Stimulated activated naive CD4-positive, alpha-beta T cell (primary cell): ENCODE data around the gene EPHA7.

Source experiments
- DNase-seq, 6 experiments: peaks; one replicate each; lab custom pipeline; 2025; lab: John Stamatoyannopoulos, UW

The EPHA7 gene

GRCh38 chr6:93393554-93394074, 25.7 kb downstream of the EPHA7 start:
- DNase-seq = no peak

GRCh38 chr6:93392797-93393196, 26.6 kb downstream of the EPHA7 start:
- DNase-seq = no peak

DNA sequence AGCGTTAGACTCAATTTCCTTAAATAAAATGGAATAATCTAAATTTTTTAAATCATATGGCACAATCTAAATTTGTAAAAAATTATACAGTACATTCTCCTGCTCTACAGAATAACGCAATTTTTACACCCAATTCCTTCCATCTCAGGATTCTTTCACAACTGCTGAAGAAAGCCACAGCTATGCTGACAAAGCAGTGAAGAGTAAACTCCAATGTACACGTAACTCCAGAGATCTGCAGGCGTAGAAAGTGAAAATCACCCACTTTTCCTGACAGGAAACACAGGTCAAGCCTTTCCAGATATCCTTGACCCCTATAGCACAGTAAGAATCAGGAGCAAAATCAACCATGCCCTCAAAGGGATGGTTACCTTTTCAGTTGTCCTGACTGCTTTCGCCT, 27.4 kb downstream of the EPHA7 start:
- no peak for DNase-seq

GRCh38 chr6:93389192-93389591, 30.2 kb downstream of the EPHA7 start:
- no peak for DNase-seq

- no peak for DNase-seq
Measured at GRCh38 chr6:93388070-93388469, 31.3 kb downstream of the EPHA7 start.

DNA sequence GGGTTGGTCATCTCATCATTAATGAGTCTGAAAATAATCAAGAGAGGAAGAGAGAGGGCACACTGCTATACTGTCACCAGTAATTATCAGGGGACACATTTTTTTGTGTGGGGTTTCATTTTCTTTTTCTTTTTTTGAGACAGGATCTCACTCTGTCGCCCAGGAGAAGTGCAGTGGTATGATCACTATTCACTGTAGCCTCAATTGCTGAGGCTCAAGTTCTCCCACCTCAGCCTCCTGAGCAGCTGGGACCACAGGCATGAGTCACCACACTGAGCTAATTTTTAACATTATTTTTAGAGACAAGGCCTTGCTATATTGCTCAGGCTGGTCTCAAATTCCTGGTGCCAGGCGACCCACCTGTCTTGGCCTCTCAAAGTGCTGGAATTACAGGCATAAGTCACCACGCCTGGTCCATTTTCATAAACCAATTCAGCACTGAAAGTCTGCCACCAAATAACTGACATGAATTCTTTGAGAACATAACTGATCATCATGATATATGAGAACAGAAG, 43.3 kb downstream of the EPHA7 start:
- no peak for DNase-seq

GRCh38 chr6:93373445-93373844, 45.9 kb downstream of the EPHA7 start:
- no peak for DNase-seq

DNA sequence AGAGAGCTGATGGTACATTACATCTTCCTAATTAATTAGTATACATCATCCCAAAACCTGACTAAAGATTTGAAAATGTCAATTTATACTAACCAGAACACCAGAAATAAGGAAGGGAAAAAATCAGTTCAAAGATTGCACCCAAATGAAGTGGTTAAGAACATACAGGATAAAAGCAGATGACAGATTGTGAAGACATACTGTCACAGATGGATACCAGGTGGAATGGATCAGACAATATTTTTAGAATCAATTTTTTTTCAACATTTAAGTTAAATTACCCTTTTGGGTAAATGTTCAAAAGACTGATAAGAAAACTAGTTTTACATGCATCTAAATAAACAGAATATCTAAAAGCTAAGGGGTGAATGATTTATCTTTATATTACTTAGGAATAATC, 47.6 kb downstream of the EPHA7 start:
- no peak for DNase-seq

DNA sequence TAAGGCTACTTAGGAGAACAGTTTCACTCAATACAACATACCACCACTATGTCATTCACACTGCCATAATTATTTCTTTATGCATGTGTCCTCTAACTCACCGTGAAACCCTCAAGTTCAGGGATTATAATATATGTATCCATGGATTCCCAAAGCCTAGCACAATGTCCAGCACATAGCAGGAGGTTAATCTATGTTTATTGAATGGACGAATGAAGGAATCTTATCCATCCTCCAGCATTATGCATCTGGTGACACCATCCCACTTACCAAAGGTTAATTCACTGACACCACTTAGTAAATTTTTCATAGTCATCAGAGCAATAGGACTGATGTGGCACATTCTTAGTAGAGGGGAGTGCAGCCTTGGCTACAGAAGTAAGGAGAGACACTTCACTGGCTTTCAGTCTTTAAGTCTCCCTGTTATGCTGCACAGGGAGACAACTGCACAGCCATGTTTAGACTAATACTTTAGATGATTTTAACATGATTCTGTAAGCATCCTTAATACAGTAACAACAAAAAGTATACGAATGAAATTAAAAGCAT, 49.7 kb downstream of the EPHA7 start:
- DNase-seq = no peak

GRCh38 chr6:93366506-93366905, 52.9 kb downstream of the EPHA7 start:
- no peak for DNase-seq

- no peak for DNase-seq
Measured at GRCh38 chr6:93365445-93365844, 53.9 kb downstream of the EPHA7 start.

GRCh38 chr6:93358435-93358834, 60.9 kb downstream of the EPHA7 start:
- no peak for DNase-seq

- DNase-seq = no peak
Measured at GRCh38 chr6:93352604-93353003, 66.8 kb downstream of the EPHA7 start.

DNA sequence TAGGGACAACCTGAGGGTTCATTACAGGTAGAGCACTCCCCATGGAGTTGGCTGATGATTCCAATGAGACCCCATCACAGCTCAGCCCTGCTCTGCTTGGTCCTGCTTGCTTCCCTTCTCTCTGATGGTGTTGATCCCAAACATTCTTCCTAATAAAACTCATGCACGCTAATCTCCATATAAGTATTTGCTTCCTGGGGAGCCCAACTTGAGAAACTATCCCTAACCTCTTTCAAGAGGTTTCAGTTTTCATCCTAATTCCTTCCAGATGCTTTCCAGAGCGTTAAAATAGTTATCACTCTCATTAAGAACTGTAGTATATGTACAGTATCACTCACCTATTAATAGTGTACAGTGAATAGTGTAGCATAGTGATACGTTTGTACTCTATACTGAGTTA, 68.1 kb downstream of the EPHA7 start:
- no peak for DNase-seq

DNA sequence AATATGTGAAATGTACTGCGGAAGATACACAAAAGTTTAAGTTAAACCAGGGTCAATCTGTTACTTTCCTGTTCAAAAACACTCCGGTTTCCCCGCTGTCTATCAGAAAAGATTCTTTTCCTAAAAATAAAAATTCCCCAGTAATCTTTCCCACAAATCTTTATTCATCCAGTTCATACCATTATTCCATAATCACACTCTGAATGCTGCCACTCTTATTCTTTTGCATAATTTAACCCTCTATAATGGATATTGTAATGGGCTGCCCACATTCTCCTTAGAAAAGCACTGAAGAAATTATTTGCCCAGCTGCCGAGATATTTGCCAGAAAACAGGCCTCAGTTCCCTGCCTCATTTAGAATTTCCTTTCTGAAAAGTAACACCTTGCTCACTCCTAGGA, 68.6 kb downstream of the EPHA7 start:
- no peak for DNase-seq

- DNase-seq = no peak
Measured at GRCh38 chr6:93344333-93344835, 75.0 kb downstream of the EPHA7 start.

DNA sequence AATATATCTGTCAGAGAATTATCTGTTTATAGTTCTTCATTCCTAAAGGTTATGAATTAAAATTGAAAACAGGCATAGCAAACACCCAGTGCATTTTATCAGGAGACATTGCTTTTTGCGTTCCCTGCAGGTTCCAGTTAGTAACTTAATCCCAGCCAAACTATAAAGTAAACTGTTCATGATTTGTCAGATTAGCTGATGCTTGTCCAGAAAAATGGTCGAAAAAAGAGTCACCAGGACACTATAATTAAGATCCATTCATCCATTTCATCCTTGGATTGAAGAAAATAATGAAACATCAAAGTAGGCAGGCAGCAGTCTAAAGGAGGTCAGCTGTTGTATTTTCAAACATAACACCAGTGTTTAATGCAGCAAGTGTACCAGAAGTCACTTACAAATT, 75.9 kb downstream of the EPHA7 start:
- DNase-seq = no peak

GRCh38 chr6:93341900-93342613, 77.3 kb downstream of the EPHA7 start:
- DNase-seq = no peak

GRCh38 chr6:93337772-93338394, 81.5 kb downstream of the EPHA7 start:
- DNase-seq = no peak

DNA sequence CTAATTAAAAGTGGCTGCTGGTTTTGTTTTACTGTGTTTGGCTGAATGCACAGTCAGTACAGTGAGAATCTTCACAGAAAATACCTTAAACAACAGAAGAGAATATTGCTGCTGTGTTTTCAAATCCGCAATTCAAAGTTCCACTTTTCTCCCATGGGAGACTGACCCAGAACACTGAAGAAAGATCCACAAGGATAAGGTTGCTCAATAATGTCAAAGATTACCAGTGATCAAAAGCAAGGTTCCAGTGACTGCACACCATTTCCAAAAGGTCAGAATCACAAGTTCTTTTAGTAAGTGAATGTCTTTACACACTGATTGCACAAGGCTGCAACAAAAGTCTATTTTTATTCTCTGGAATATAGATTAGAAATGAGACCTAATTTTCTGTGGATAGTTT, 82.3 kb downstream of the EPHA7 start:
- DNase-seq = no peak

DNA sequence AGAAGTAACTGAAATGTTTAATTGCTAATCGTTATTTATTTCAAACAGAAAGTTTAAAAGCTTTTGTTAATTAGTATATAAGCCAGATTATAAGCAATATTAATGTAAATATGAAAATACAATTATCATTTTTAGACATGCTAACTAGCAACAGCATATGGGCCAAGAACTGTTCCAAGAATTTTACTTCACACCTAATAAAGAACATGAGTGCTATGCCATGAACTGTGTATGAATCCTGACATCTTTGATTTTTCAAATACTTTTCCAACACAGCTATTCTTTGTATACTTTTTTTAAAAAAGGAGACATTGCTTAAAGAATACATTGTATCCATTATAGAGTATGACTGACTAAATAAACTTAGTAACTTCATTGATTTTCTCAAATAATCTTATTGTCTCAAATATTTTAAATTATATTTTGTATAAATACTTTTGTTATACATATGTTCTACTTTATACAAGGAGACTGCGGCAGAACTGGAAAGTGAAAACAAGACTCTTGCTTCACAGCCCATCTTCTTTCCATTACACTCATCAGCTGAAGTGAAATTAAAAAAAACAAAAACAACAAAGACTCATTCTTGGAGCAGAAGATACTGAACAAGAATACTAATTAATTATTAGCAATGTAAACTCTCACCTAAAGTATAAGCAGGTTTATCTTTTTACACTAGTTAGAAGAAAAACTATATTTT, 89.9 kb downstream of the EPHA7 start:
- no peak for DNase-seq

DNA sequence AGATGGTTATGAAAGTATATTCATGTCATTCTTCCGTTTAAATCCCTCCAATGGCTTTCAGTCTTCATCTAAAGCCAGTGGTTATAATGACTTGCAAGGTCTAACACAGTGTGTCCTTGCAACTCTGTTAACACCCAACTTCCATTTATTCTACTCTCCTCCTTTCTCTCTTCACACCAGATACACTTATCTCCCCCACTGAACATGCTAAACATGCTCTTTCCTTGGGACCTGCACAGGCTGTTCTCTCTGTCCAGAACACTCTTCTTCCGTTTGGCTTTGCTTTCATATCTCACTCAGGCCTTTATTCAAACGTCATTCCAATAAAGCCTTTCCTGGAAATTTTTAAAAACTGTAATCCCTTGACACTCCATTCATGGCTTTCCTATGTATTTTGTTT, 91.5 kb downstream of the EPHA7 start:
- no peak for DNase-seq
